Stomach (tissue), 9 donors: ENCODE data around the gene NOVA1. TPM values are rescaled to one million over a fixed set of nuclear protein-coding genes. Genes with fewer than 3 reads are reported as not detected.

Experiments used
- DNase-seq, 2 donors: peaks; one replicate each; pipeline versions ENCODE4 v3.0.0 to v3.0.0-alpha.2; 2013 to 2019
- H3K27ac ChIP-seq, 5 donors: fragments of 200-600 bp in 4 of 5; sonication (generic) in 4 of 5; one replicate each; pipeline ENCODE4 v1.5.1; 2013 to 2019; ENCODE audit warnings: mild to moderate bottlenecking in 1 of 5, moderate library complexity in 1 of 5
- H3K27me3 ChIP-seq, 3 donors: fragments of 200-600 bp; sonication (generic); one replicate each; pipeline ENCODE4 v1.5.1; 2017 to 2019; ENCODE audit warnings: mixed run types in 1 of 3
- H3K36me3 ChIP-seq, 4 donors: fragments of 200-600 bp; sonication (generic); 1 replicate in 3 of 4; 2 replicates in 1 of 4; pipeline ENCODE4 v1.5.1; 2016 to 2019
- H3K4me1 ChIP-seq, 4 donors: fragments of 200-600 bp; sonication (generic); one replicate each; pipeline ENCODE4 v1.5.1; 2016 to 2019
- H3K4me3 ChIP-seq, 4 donors: fragments of 200-600 bp; sonication (generic) in 3 of 4; one replicate each; pipeline ENCODE4 v1.5.1; 2016 to 2019; ENCODE audit warnings: mild to moderate bottlenecking in 1 of 4
- H3K9me3 ChIP-seq, 4 donors: fragments of 200-600 bp; sonication (generic); one replicate each; pipeline ENCODE4 v1.5.1; 2016 to 2019
- CTCF ChIP-seq, 7 experiments: fragments of 450-650 bp in 4 of 7; fragments of 200-600 bp in 3 of 7; sonication (generic) in 3 of 7; IDR thresholded peaks; one replicate each; pipeline ENCODE4 v1.5.1; 2016 to 2019; ENCODE audit warnings: antibody characterized with exemption in 7 of 7, control low read depth in 2 of 7, mild to moderate bottlenecking in 1 of 7
- EP300 ChIP-seq: sonication (generic); formaldehyde crosslinking; IDR thresholded peaks from one replicate; pipeline ENCODE4 v1.6.1; 2017; ENCODE audit warnings: antibody characterized with exemption
- POLR2A ChIP-seq, 4 donors: fragments of 450-650 bp; IDR thresholded peaks; one replicate each; pipeline ENCODE4 v1.6.1; 2016; ENCODE audit warnings: antibody characterized with exemption in 4 of 4, control low read depth in 2 of 4, mild to moderate bottlenecking in 1 of 4, moderate library complexity in 1 of 4
- POLR2AphosphoS5 ChIP-seq, 3 donors: sonication (generic); formaldehyde crosslinking; IDR thresholded peaks; one replicate each; pipeline ENCODE4 v1.6.1; 2016; ENCODE audit warnings: antibody characterized with exemption in 3 of 3
- WGBS, 5 donors: extraction: QIAGEN DNeasy Blood & Tissue Kit in 3 of 5; methylation state at CpG; one replicate each; pipeline versions ENCODE4 v1.1.5 to v1.1.7; 2013 to 2018; 5-methylcytosine and 5-hydroxymethylcytosine counted together
- intact Hi-C: fragments of 100-400 bp; cut with DNase I; formaldehyde crosslinking; loops from one replicate; pipeline ENCODE4 v1.15.1; 2023; ENCODE audit warnings: low total_unique reads
- polyA plus RNA-seq, 3 donors: library from polyadenylated mRNA; stranded (reverse); fragments of 200-250 nt; gene quantifications; one replicate each; pipeline ENCODE4 v1.2.3, GENCODE V29; 2013
- total RNA-seq, 5 donors: library from RNA; depleted of rRNA; stranded (reverse); fragments of >200 nt; gene quantifications; one replicate each; pipeline versions ENCODE4 v1.1.0 to v1.2.3, GENCODE V29; 2014 to 2016
- donor health status: healthy with polysubstance abuse.
- donor health status: Bipolar disorder and iron deficiency.
- donor health status: healthy.

The NOVA1 gene
- total and polyA plus RNA-seq, 8 donors, result 1.0 to 25.1 (median 7.9) TPM

- H3K4me3 ChIP-seq, result peak overlapping the region in 2 of 4 donors; percentile 66 to 88
- intact Hi-C loops, result no loop called here
- 33 to 43% (median 41%) methylated on average over 7 of the region's 7 CpGs for WGBS, 5 donors
Measured at GRCh38 chr14:26599291-26599690, 1.5 kb upstream of the NOVA1 start.

GRCh38 chr14:26598672-26599131 lies 869 bp upstream of the NOVA1 start:
- peak overlapping the region in 4 of 5 donors; percentile 77 to 92 (median 82) for H3K27ac ChIP-seq
- H3K4me3 ChIP-seq, result peak overlapping the region; percentile 66 to 88 (median 66)
- peaks cover 0 to 39% (median 23%) of the 10 kb centered on the region in 3 donors for H3K27me3 ChIP-seq
- peaks cover 0 to 16% (median 8%) of the 10 kb centered on the region in 4 donors for H3K4me1 ChIP-seq
- DNase-seq, result no peak
- TF ChIP-seq EP300 (no peak), POLR2AphosphoS5 (IDR thresholded peaks at IDR 0.05) (no peak), CTCF (IDR thresholded peaks at IDR 0.05) (no peak), POLR2A (IDR thresholded peaks at IDR 0.05) (no peak)
- no peaks in the 10 kb centered on the region for H3K36me3 ChIP-seq
- H3K9me3 ChIP-seq, result no peaks in the 10 kb centered on the region
- intact Hi-C loops, result no loop called here
- WGBS, 5 donors, result 2 to 3% (median 3%) methylated on average over 18 of the region's 18 CpGs

More at GRCh38 chr14:26599291-26599690, 1.5 kb upstream of the NOVA1 start:
- Histone ChIP-seq H3K27ac (peak overlapping the region in 3 of 5 donors; percentile 79 to 92 (median 85)), H3K27me3 (peaks cover 0 to 39% (median 23%) of the 10 kb centered on the region in 3 donors), H3K36me3 (no peaks in the 10 kb centered on the region), H3K9me3 (no peaks in the 10 kb centered on the region), H3K4me1 (peaks cover 0 to 16% (median 8%) of the 10 kb centered on the region in 4 donors)
- TF ChIP-seq POLR2A (IDR thresholded peaks at IDR 0.05) (no peak), EP300 (no peak), CTCF (IDR thresholded peaks at IDR 0.05) (no peak), POLR2AphosphoS5 (IDR thresholded peaks at IDR 0.05) (no peak)
- no peak for DNase-seq

GRCh38 chr14:26598081-26598671 lies 343 bp upstream of the NOVA1 start:
- TF ChIP-seq POLR2AphosphoS5 (IDR thresholded peaks at IDR 0.05) (peak in 2 of 3 donors; percentile 12 to 60), POLR2A (IDR thresholded peaks at IDR 0.05) (no peak), CTCF (IDR thresholded peaks at IDR 0.05) (no peak), EP300 (no peak)
- H3K9me3 ChIP-seq, result no peaks in the 10 kb centered on the region
- WGBS, 5 donors, result 1 to 3% (median 3%) methylated on average over 28 to 54 of the region's 54 CpGs
- H3K27ac ChIP-seq, result peak overlapping the region; percentile 77 to 92 (median 81)
- no peaks in the 10 kb centered on the region for H3K36me3 ChIP-seq
- H3K4me3 ChIP-seq, result peak overlapping the region; percentile 66 to 88 (median 66)
- peaks cover 0 to 16% (median 8%) of the 10 kb centered on the region in 4 donors for H3K4me1 ChIP-seq
- peak; percentile 57 to 96 for DNase-seq
- peaks cover 0 to 39% (median 23%) of the 10 kb centered on the region in 3 donors for H3K27me3 ChIP-seq
- intact Hi-C loops, result no loop called here

GRCh38 chr14:26597071-26597588 lies 703 bp downstream of the NOVA1 start:
- Histone ChIP-seq H3K27me3 (peaks cover 0 to 39% (median 23%) of the 10 kb centered on the region in 3 donors), H3K9me3 (no peaks in the 10 kb centered on the region), H3K4me3 (peak overlapping the region; percentile 66 to 88 (median 66)), H3K4me1 (peaks cover 0 to 16% (median 8%) of the 10 kb centered on the region in 4 donors), H3K36me3 (no peaks in the 10 kb centered on the region), H3K27ac (peak overlapping the region in 4 of 5 donors; percentile 77 to 92 (median 82))
- TF ChIP-seq POLR2A (IDR thresholded peaks at IDR 0.05) (no peak), POLR2AphosphoS5 (IDR thresholded peaks at IDR 0.05) (no peak), EP300 (no peak), CTCF (IDR thresholded peaks at IDR 0.05) (no peak)
- WGBS, 5 donors, result 1 to 2% (median 2%) methylated on average over 22 to 33 of the region's 33 CpGs
- DNase-seq, result peak in 1 of 2 donors; percentile 67
- intact Hi-C loops, result no loop called here
